ENCODE measurements around the gene CELF5. TPM values are rescaled to one million over a fixed set of nuclear protein-coding genes. Genes with fewer than 3 reads are reported as not detected.

Gene CELF5
- total and polyA plus RNA-seq, 10 of the 15 experiments (the other 5 are each of a cell fraction or from before 2014, with no cell fraction given) = 0.01 to 0.04 TPM; not detected in 8

GRCh38 chr19:3309724-3310123 lies 85.3 kb downstream of the CELF5 start:
- POLR2A ChIA-PET = no interaction called here
- SMC1A ChIA-PET (ENCODE audit: uncharacterized antibody, unreplicated experiment) = no interaction called here
- Histone ChIP-seq H3K79me2 (ENCODE audit: control insufficient read depth, insufficient read depth, low read length) (no peaks in the 10 kb centered on the region), H3K9me3 (replicated peaks; ENCODE audit: control insufficient read depth, insufficient read depth, low read length) (no peaks in the 10 kb centered on the region; the same call in 2 of the 3 replicates), H4K20me1 (ENCODE audit: control insufficient read depth, insufficient read depth) (no peaks in the 10 kb centered on the region), H2AFZ (ENCODE audit: control insufficient read depth, low read depth, low read length) (no peak overlapping the region), H3K9ac (ENCODE audit: control insufficient read depth, insufficient read depth, low read length) (no peak overlapping the region), H3K27ac (ENCODE audit: control insufficient read depth, insufficient read depth) (no peak overlapping the region), H3K27me3 (replicated peaks in 1 of 2; ENCODE audit: control insufficient read depth in 2 of 2, insufficient read depth in 2 of 2, low read length in 1 of 2) (no peaks in the 10 kb centered on the region; a peak in 1 of 4 replicates), H3K4me2 (ENCODE audit: control insufficient read depth, insufficient read depth) (no peak overlapping the region), H3K4me3 (no peak overlapping the region), H3K4me1 (ENCODE audit: control insufficient read depth, insufficient read depth, low read length) (no peaks in the 10 kb centered on the region), H3K36me3 (ENCODE audit: control insufficient read depth in 2 of 2, insufficient read depth in 2 of 2, low read length in 1 of 2) (no peaks in the 10 kb centered on the region)
- intact Hi-C loops (cut with micrococcal nuclease; ENCODE audit: unreplicated experiment) = no loop called here
- BruUV-seq (replicated peaks) = no TSS peak
- DNase-seq (ENCODE audit: low read depth, low spot score) = no peak
- CTCF ChIA-PET = no interaction called here
- RAD21 ChIA-PET (ENCODE audit: unreplicated experiment) = no interaction called here
- FAIRE-seq = no peak
- WGBS (ENCODE audit: insufficient coverage, insufficient replicate concordance, low lambda C conversion rate, missing lambda C conversion rate) = 33% methylated on average over 1 of the region's 1 CpG
- no peak for ATAC-seq
- TF ChIP-seq MYB (IDR thresholded peaks at IDR 0.05; ENCODE audit: borderline replicate concordance, low read depth, low read length) (no peak), STAT1 (conservative IDR thresholded peaks at IDR 0.05) (no peak), JUNB (IDR thresholded peaks at IDR 0.05) (no peak), MXI1 (IDR thresholded peaks at IDR 0.05; ENCODE audit: low read depth, low read length) (no peak), USF1 (IDR thresholded peaks at IDR 0.05; ENCODE audit: borderline replicate concordance, extremely low read length, insufficient read depth, low read depth, low read length) (no peak), MTA2 (IDR thresholded peaks at IDR 0.05; ENCODE audit: low read depth) (no peak), ZBTB4 (CRISPR knock-in tag; IDR thresholded peaks at IDR 0.05) (no peak), EZH2 (IDR thresholded peaks at IDR 0.05; ENCODE audit: borderline replicate concordance, control insufficient read depth, low read depth, low read length) (no peak), FOS (IDR thresholded peaks at IDR 0.05; ENCODE audit: borderline replicate concordance, extremely low read depth, insufficient read length) (no peak), RAD51 (IDR thresholded peaks at IDR 0.05) (no peak), SUPT20H (IDR thresholded peaks at IDR 0.05; ENCODE audit: borderline replicate concordance, control insufficient read depth, low read depth, low read length) (no peak), NBN (IDR thresholded peaks at IDR 0.05) (no peak)
- in situ Hi-C loops (cut with MboI) = no loop called here
